SJCRH30 (cell line): Measurements from ENCODE around the gene AIFM2. TPM values are rescaled to one million over a fixed set of nuclear protein-coding genes. Genes with fewer than 3 reads are reported as not detected.
"Not testable (repeated sequence)": the region's sequence is repeated elsewhere in the genome, so short reads cannot be mapped to it uniquely, and the experiment has no call there.

ENCODE experiments used
- DNase-seq, 2 experiments: peaks; one replicate each; pipeline ENCODE4 v3.0.0-alpha.2; 2015 to 2020
- H3K27ac ChIP-seq: fragments of 250-450 bp; sonication (Bioruptor Pico); 2 replicates; pipeline ENCODE4 v1.5.1; 2020; ENCODE audit warnings: mild to moderate bottlenecking, moderate library complexity
- H3K27me3 ChIP-seq: fragments of 250-450 bp; sonication (Bioruptor Pico); 2 replicates; pipeline ENCODE4 v1.5.1; 2020; ENCODE audit warnings: mild to moderate bottlenecking, moderate library complexity
- H3K36me3 ChIP-seq: fragments of 250-450 bp; sonication (Bioruptor Pico); 2 replicates; pipeline ENCODE4 v1.5.1; 2020; ENCODE audit warnings: mild to moderate bottlenecking, moderate library complexity
- H3K4me1 ChIP-seq: fragments of 250-450 bp; sonication (Bioruptor Pico); 2 replicates; pipeline ENCODE4 v1.5.1; 2020; ENCODE audit warnings: mild to moderate bottlenecking, moderate library complexity
- H3K4me3 ChIP-seq: fragments of 250-450 bp; sonication (Bioruptor Pico); 2 replicates; pipeline ENCODE4 v1.5.1; 2020; ENCODE audit warnings: mild to moderate bottlenecking, moderate library complexity
- H3K9me3 ChIP-seq: fragments of 250-450 bp; sonication (Bioruptor Pico); replicated peaks from 2 replicates; pipeline ENCODE4 v1.5.1; 2020; ENCODE audit warnings: mild to moderate bottlenecking, moderate library complexity
- total RNA-seq: library from RNA; depleted of rRNA; stranded (reverse); fragments of >200 nt; shearing (Covaris generic); gene quantifications from 2 replicates; pipeline ENCODE4 v1.2.3, GENCODE V29; 2014

The AIFM2 gene
- total RNA-seq, 1 experiment from 2014 or later, result 1.8 TPM

GRCh38 chr10:70139151-70139996 lies 6.7 kb upstream of the AIFM2 start:
- no peak for DNase-seq
- Histone ChIP-seq H3K4me1 (0 out of 2 replicates have a peak, but pooled peaks cover 2% of the 10 kb centered on the region), H3K4me3 (no peak overlapping the region), H3K36me3 (no peaks in the 10 kb centered on the region), H3K27me3 (no peaks in the 10 kb centered on the region), H3K9me3 (no peaks in the 10 kb centered on the region), H3K27ac (no peak overlapping the region)

- Histone ChIP-seq H3K27ac (no peak overlapping the region), H3K27me3 (no peaks in the 10 kb centered on the region), H3K4me3 (no peak overlapping the region), H3K9me3 (no peaks in the 10 kb centered on the region), H3K36me3 (no peaks in the 10 kb centered on the region), H3K4me1 (0 out of 2 replicates have a peak, but pooled peaks cover 2% of the 10 kb centered on the region)
- DNase-seq, result no peak
Observed at GRCh38 chr10:70137927-70138883, 5.6 kb upstream of the AIFM2 start.

GRCh38 chr10:70137135-70137534 lies 4.5 kb upstream of the AIFM2 start:
- H3K4me1 ChIP-seq, result 0 out of 2 replicates have a peak, but pooled peaks cover 2% of the 10 kb centered on the region
- no peak overlapping the region for H3K4me3 ChIP-seq
- no peaks in the 10 kb centered on the region for H3K36me3 ChIP-seq
- DNase-seq, result no peak
- no peak overlapping the region for H3K27ac ChIP-seq
- no peaks in the 10 kb centered on the region for H3K9me3 ChIP-seq
- no peaks in the 10 kb centered on the region for H3K27me3 ChIP-seq

GRCh38 chr10:70135684-70136083 lies 3.1 kb upstream of the AIFM2 start:
- Histone ChIP-seq H3K4me3 (no peak overlapping the region), H3K9me3 (no peaks in the 10 kb centered on the region), H3K4me1 (0 out of 2 replicates have a peak, but pooled peaks cover 2% of the 10 kb centered on the region), H3K36me3 (no peaks in the 10 kb centered on the region), H3K27me3 (no peaks in the 10 kb centered on the region), H3K27ac (no peak overlapping the region)
- DNase-seq, result peak in 1 of 2 experiments; percentile 16

GRCh38 chr10:70135046-70135445 lies 2.4 kb upstream of the AIFM2 start:
- no peak overlapping the region for H3K4me3 ChIP-seq
- no peaks in the 10 kb centered on the region for H3K27me3 ChIP-seq
- H3K9me3 ChIP-seq, result no peaks in the 10 kb centered on the region
- H3K27ac ChIP-seq, result no peak overlapping the region
- no peak for DNase-seq
- 0 out of 2 replicates have a peak, but pooled peaks cover 2% of the 10 kb centered on the region for H3K4me1 ChIP-seq
- H3K36me3 ChIP-seq, result no peaks in the 10 kb centered on the region

GRCh38 chr10:70131560-70131937 lies 1.1 kb downstream of the AIFM2 start:
- DNase-seq, result no peak
- Histone ChIP-seq H3K9me3 (no peaks in the 10 kb centered on the region), H3K4me3 (no peak overlapping the region), H3K27me3 (no peaks in the 10 kb centered on the region), H3K4me1 (0 out of 2 replicates have a peak, but pooled peaks cover 2% of the 10 kb centered on the region), H3K36me3 (no peaks in the 10 kb centered on the region), H3K27ac (no peak overlapping the region)

GRCh38 chr10:70130878-70131559 lies 1.6 kb downstream of the AIFM2 start:
- Histone ChIP-seq H3K27me3 (no peaks in the 10 kb centered on the region), H3K4me3 (no peak overlapping the region), H3K4me1 (0 out of 2 replicates have a peak, but pooled peaks cover 2% of the 10 kb centered on the region), H3K36me3 (no peaks in the 10 kb centered on the region), H3K27ac (no peak overlapping the region), H3K9me3 (no peaks in the 10 kb centered on the region)
- no peak for DNase-seq

- Histone ChIP-seq H3K9me3 (no peaks in the 10 kb centered on the region), H3K4me1 (no peaks in the 10 kb centered on the region), H3K27me3 (no peaks in the 10 kb centered on the region), H3K4me3 (no peak overlapping the region), H3K36me3 (no peaks in the 10 kb centered on the region), H3K27ac (no peak overlapping the region)
- DNase-seq, result no peak
Observed at GRCh38 chr10:70126700-70127395, 5.8 kb downstream of the AIFM2 start.

GRCh38 chr10:70125918-70126552 lies 6.6 kb downstream of the AIFM2 start:
- Histone ChIP-seq H3K36me3 (no peaks in the 10 kb centered on the region), H3K27ac (no peak overlapping the region), H3K27me3 (no peaks in the 10 kb centered on the region), H3K9me3 (no peaks in the 10 kb centered on the region), H3K4me1 (no peaks in the 10 kb centered on the region), H3K4me3 (no peak overlapping the region)
- DNase-seq, result peak in 1 of 2 experiments; percentile 9

GRCh38 chr10:70124918-70125317 lies 7.7 kb downstream of the AIFM2 start:
- DNase-seq, result no peak
- Histone ChIP-seq H3K9me3 (no peaks in the 10 kb centered on the region), H3K27ac (no peak overlapping the region), H3K27me3 (no peaks in the 10 kb centered on the region), H3K4me1 (no peaks in the 10 kb centered on the region), H3K36me3 (no peaks in the 10 kb centered on the region), H3K4me3 (no peak overlapping the region)

- H3K36me3 ChIP-seq, result no peaks in the 10 kb centered on the region
- no peaks in the 10 kb centered on the region for H3K27me3 ChIP-seq
- no peaks in the 10 kb centered on the region for H3K9me3 ChIP-seq
- H3K4me1 ChIP-seq, result no peaks in the 10 kb centered on the region
- no peak for DNase-seq
- no peak overlapping the region for H3K27ac ChIP-seq
- H3K4me3 ChIP-seq, result no peak overlapping the region
Observed at GRCh38 chr10:70124415-70124814, 8.2 kb downstream of the AIFM2 start.

- H3K4me1 ChIP-seq, result no peaks in the 10 kb centered on the region
- H3K36me3 ChIP-seq, result no peaks in the 10 kb centered on the region
- DNase-seq, result no peak
- H3K27ac ChIP-seq, result no peak overlapping the region
- no peak overlapping the region for H3K4me3 ChIP-seq
- no peaks in the 10 kb centered on the region for H3K9me3 ChIP-seq
- no peaks in the 10 kb centered on the region for H3K27me3 ChIP-seq
Observed at GRCh38 chr10:70123817-70124216, 8.8 kb downstream of the AIFM2 start.

GRCh38 chr10:70123166-70123565 lies 9.5 kb downstream of the AIFM2 start:
- not testable (repeated sequence) for H3K4me1 ChIP-seq, H3K27ac ChIP-seq, H3K4me3 ChIP-seq, H3K27me3 ChIP-seq, H3K36me3 ChIP-seq, DNase-seq, H3K9me3 ChIP-seq

- H3K4me1 ChIP-seq, result no peaks in the 10 kb centered on the region
- no peaks in the 10 kb centered on the region for H3K9me3 ChIP-seq
- no peak overlapping the region for H3K27ac ChIP-seq
- H3K4me3 ChIP-seq, result no peak overlapping the region
- no peaks in the 10 kb centered on the region for H3K36me3 ChIP-seq
- no peaks in the 10 kb centered on the region for H3K27me3 ChIP-seq
- no peak for DNase-seq
Observed at GRCh38 chr10:70122742-70123141, 9.9 kb downstream of the AIFM2 start.
